ENCODE data around the gene CEP57L1. TPM values are rescaled to one million over a fixed set of nuclear protein-coding genes. Genes with fewer than 3 reads are reported as not detected.
A peak's percentile ranks its signal among the peaks of the same experiment; 100 is the strongest.

The CEP57L1 gene
- total RNA-seq, 1 experiment from 2014 or later = 37.6 TPM

- ATAC-seq (no peak), DNase-seq (ENCODE audit: low read depth, low spot score) (no peak)
- in situ Hi-C loops (cut with HindIII; ENCODE audit: low pct_unique_long_range_greater_than_20kb, low sequenced_read_pairs) (no loop called here), intact Hi-C loops (cut with micrococcal nuclease; ENCODE audit: unreplicated experiment) (no loop called here)
- Histone ChIP-seq H3K4me3 (ENCODE audit: low read depth in 2 of 2, low read length in 2 of 2) (no peak overlapping the region), H3K27ac (ENCODE audit: low read length) (no peak overlapping the region), H3K9me3 (ENCODE audit: control insufficient read depth, insufficient read depth, low read depth, low read length) (no peaks in the 10 kb centered on the region), H3K27me3 (ENCODE audit: control insufficient read depth, insufficient read depth, low read length) (no peaks in the 10 kb centered on the region), H3K4me1 (ENCODE audit: control insufficient read depth, insufficient read depth, low read length) (no peaks in the 10 kb centered on the region), H3K36me3 (ENCODE audit: control insufficient read depth, insufficient read depth, low read length) (peaks cover 3% of the 10 kb centered on the region)
- CTCF ChIA-PET = no interaction called here
- BruUV-seq (replicated peaks) = no TSS peak
- POLR2A ChIA-PET = no interaction called here
- TF ChIP-seq, protein P1, sequence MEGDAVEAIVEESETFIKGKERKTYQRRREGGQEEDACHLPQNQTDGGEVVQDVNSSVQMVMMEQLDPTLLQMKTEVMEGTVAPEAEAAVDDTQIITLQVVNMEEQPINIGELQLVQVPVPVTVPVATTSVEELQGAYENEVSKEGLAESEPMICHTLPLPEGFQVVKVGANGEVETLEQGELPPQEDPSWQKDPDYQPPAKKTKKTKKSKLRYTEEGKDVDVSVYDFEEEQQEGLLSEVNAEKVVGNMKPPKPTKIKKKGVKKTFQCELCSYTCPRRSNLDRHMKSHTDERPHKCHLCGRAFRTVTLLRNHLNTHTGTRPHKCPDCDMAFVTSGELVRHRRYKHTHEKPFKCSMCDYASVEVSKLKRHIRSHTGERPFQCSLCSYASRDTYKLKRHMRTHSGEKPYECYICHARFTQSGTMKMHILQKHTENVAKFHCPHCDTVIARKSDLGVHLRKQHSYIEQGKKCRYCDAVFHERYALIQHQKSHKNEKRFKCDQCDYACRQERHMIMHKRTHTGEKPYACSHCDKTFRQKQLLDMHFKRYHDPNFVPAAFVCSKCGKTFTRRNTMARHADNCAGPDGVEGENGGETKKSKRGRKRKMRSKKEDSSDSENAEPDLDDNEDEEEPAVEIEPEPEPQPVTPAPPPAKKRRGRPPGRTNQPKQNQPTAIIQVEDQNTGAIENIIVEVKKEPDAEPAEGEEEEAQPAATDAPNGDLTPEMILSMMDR (IDR thresholded peaks at IDR 0.05) = no peak
- no peak for TF ChIP-seq SIN3A (IDR thresholded peaks at IDR 0.05; ENCODE audit: borderline replicate concordance, insufficient read depth, low read depth, low read length)
- no peak for TF ChIP-seq POLR2AphosphoS5 (IDR thresholded peaks at IDR 0.05; ENCODE audit: low read depth, low read length)
- no peak for TF ChIP-seq TCF7L2 (IDR thresholded peaks at IDR 0.05; ENCODE audit: low read depth, low read length)
- TF ChIP-seq, protein P2, sequence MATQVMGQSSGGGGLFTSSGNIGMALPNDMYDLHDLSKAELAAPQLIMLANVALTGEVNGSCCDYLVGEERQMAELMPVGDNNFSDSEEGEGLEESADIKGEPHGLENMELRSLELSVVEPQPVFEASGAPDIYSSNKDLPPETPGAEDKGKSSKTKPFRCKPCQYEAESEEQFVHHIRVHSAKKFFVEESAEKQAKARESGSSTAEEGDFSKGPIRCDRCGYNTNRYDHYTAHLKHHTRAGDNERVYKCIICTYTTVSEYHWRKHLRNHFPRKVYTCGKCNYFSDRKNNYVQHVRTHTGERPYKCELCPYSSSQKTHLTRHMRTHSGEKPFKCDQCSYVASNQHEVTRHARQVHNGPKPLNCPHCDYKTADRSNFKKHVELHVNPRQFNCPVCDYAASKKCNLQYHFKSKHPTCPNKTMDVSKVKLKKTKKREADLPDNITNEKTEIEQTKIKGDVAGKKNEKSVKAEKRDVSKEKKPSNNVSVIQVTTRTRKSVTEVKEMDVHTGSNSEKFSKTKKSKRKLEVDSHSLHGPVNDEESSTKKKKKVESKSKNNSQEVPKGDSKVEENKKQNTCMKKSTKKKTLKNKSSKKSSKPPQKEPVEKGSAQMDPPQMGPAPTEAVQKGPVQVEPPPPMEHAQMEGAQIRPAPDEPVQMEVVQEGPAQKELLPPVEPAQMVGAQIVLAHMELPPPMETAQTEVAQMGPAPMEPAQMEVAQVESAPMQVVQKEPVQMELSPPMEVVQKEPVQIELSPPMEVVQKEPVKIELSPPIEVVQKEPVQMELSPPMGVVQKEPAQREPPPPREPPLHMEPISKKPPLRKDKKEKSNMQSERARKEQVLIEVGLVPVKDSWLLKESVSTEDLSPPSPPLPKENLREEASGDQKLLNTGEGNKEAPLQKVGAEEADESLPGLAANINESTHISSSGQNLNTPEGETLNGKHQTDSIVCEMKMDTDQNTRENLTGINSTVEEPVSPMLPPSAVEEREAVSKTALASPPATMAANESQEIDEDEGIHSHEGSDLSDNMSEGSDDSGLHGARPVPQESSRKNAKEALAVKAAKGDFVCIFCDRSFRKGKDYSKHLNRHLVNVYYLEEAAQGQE (IDR thresholded peaks at IDR 0.05; ENCODE audit: insufficient read depth in 1 of 2, low read depth in 2 of 2, low read length in 1 of 2) = no peak
These were observed 72.3 kb downstream of the CEP57L1 start for GRCh38 chr6:109167562-109167961.

DNA sequence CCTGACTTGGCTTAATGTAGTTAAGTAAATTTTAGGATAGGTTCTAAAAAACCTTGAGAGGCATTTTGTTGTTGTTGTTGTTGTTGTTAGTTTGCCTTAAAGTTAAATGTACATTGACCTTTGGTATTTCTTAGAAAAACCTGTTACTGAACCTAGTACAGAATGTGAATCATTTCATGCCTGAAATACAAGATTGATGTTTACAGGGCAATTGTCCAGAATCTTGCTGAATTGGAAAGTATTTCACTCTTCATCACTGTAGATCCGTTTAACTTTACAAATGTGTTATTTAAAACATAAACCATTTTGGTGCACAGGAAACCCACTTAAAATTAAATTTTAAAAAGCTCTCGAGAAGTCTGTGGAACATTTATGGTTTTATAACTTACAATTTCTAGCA, 75.0 kb downstream of the CEP57L1 start:
- no peak for DNase-seq (ENCODE audit: low read depth, low spot score)
- BruUV-seq (replicated peaks) = no TSS peak
- Histone ChIP-seq H3K27me3 (ENCODE audit: control insufficient read depth, insufficient read depth, low read length) (no peaks in the 10 kb centered on the region), H3K9me3 (ENCODE audit: control insufficient read depth, insufficient read depth, low read depth, low read length) (no peaks in the 10 kb centered on the region), H3K4me1 (ENCODE audit: control insufficient read depth, insufficient read depth, low read length) (no peaks in the 10 kb centered on the region), H3K4me3 (ENCODE audit: low read depth in 2 of 2, low read length in 2 of 2) (no peak overlapping the region), H3K36me3 (ENCODE audit: control insufficient read depth, insufficient read depth, low read length) (no peaks in the 10 kb centered on the region), H3K27ac (ENCODE audit: low read length) (no peak overlapping the region)
- no peak for ATAC-seq
- intact Hi-C loops (cut with micrococcal nuclease; ENCODE audit: unreplicated experiment) = no loop called here
- in situ Hi-C loops (cut with HindIII; ENCODE audit: low pct_unique_long_range_greater_than_20kb, low sequenced_read_pairs) = no loop called here
- ChIA-PET POLR2A (no interaction called here), CTCF (no interaction called here)
- TF ChIP-seq SIN3A (IDR thresholded peaks at IDR 0.05; ENCODE audit: borderline replicate concordance, insufficient read depth, low read depth, low read length) = no peak
- TF ChIP-seq TCF7L2 (IDR thresholded peaks at IDR 0.05; ENCODE audit: low read depth, low read length) = no peak

DNA sequence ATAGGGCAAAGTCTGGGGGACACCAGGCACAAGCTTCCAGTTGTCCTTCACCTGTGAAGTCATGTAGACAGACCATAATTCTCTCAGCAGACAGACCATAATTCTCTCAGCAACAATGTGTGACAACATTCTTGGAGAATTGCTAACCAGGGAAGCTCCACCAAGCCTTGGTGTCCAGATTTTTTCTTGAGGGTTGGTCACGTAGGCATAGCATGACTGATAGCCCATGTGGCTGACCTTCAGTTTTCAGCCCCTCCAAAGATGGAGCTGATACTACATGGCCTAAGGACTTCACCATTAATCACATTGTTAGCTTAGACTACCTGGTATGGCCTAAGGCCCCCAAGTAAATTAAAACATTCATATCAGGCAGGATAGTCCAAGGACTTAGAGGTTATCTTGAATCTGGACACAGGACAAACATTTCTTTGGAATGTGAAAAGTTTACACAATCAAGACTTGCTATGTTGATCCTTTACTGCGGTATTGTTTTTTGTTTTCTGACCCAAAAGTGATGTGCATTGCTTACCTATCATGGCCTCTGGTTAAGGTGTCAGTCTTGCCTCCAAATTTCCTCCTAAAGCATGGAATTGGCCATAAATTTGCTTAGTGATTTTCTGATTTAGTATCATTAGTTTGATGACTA, 76.9 kb downstream of the CEP57L1 start:
- TF ChIP-seq TCF7L2 (IDR thresholded peaks at IDR 0.05; ENCODE audit: low read depth, low read length) (no peak), SIN3A (IDR thresholded peaks at IDR 0.05; ENCODE audit: borderline replicate concordance, insufficient read depth, low read depth, low read length) (no peak)
- no peak for DNase-seq (ENCODE audit: low read depth, low spot score)
- Histone ChIP-seq H3K9me3 (ENCODE audit: control insufficient read depth, insufficient read depth, low read depth, low read length) (no peaks in the 10 kb centered on the region), H3K27me3 (ENCODE audit: control insufficient read depth, insufficient read depth, low read length) (no peaks in the 10 kb centered on the region), H3K4me1 (ENCODE audit: control insufficient read depth, insufficient read depth, low read length) (no peaks in the 10 kb centered on the region), H3K27ac (ENCODE audit: low read length) (no peak overlapping the region), H3K4me3 (ENCODE audit: low read depth in 2 of 2, low read length in 2 of 2) (no peak overlapping the region), H3K36me3 (ENCODE audit: control insufficient read depth, insufficient read depth, low read length) (no peaks in the 10 kb centered on the region)
- no TSS peak for BruUV-seq (replicated peaks)
- intact Hi-C loops (cut with micrococcal nuclease; ENCODE audit: unreplicated experiment) = no loop called here
- CTCF ChIA-PET = no interaction called here
- peak; percentile 51; the same call in 1 of the 2 replicates for ATAC-seq
- in situ Hi-C loops (cut with HindIII; ENCODE audit: low pct_unique_long_range_greater_than_20kb, low sequenced_read_pairs) = no loop called here
- POLR2A ChIA-PET = interaction anchor here (1.1 kb wide), 1 partner anchor 9 kb away, joined by 4 read pairs; no protein-coding TSS in a partner anchor

Measured in Panc1 (cell line).